ENCODE measurements around the gene ITGB7. TPM values are rescaled to one million over a fixed set of nuclear protein-coding genes. Genes with fewer than 3 reads are reported as not detected.

Gene ITGB7
- total RNA-seq, 1 donor, result 49.8 TPM

- H3K9me3 ChIP-seq (ENCODE audit: low read depth, low read length), result no peaks in the 10 kb centered on the region
- H3K4me3 ChIP-seq (ENCODE audit: low read length), result no peak overlapping the region
- H3K27me3 ChIP-seq (ENCODE audit: insufficient read depth, low read length), result no peaks in the 10 kb centered on the region
- H3K4me1 ChIP-seq (ENCODE audit: insufficient read depth, low read length), result no peaks in the 10 kb centered on the region
These were observed 61.4 kb downstream of the ITGB7 start for GRCh38 chr12:53145383-53146260.

GRCh38 chr12:53143355-53143754 lies 63.7 kb downstream of the ITGB7 start:
- peaks cover 5% of the 10 kb centered on the region for H3K9me3 ChIP-seq (ENCODE audit: low read depth, low read length)
- H3K4me3 ChIP-seq (ENCODE audit: low read length), result no peak overlapping the region
- H3K27me3 ChIP-seq (ENCODE audit: insufficient read depth, low read length), result no peaks in the 10 kb centered on the region
- no peaks in the 10 kb centered on the region for H3K4me1 ChIP-seq (ENCODE audit: insufficient read depth, low read length)

Other genes starting within 250 kb of the ITGB7 start
- 1,510 TPM for gene EIF4B, start 200.8 kb downstream of the ITGB7 start, total RNA-seq
- 0.21 TPM for gene TNS2, start 157.2 kb downstream of the ITGB7 start, total RNA-seq
- gene SPRYD3, start 127.9 kb downstream of the ITGB7 start, total RNA-seq, result 9.4 TPM
- not detected for gene IGFBP6, start 109.6 kb downstream of the ITGB7 start, total RNA-seq
- gene SOAT2, start 103.8 kb downstream of the ITGB7 start, total RNA-seq, result 0.21 TPM
- 15.2 TPM for gene ZNF740, start 26.5 kb downstream of the ITGB7 start, total RNA-seq
- gene CSAD, start 26.3 kb downstream of the ITGB7 start, total RNA-seq, result 11.3 TPM
- gene RARG, start 25.0 kb upstream of the ITGB7 start, total RNA-seq, result 6.6 TPM
- gene ESPL1, start 61.0 kb upstream of the ITGB7 start, total RNA-seq, result 1.0 TPM
- 979 TPM for gene PFDN5, start 88.3 kb upstream of the ITGB7 start, total RNA-seq
- 20.4 TPM for gene MYG1, start 92.4 kb upstream of the ITGB7 start, total RNA-seq
- 13.2 TPM for gene AAAS, start 114.4 kb upstream of the ITGB7 start, total RNA-seq
- gene SP7, start 129.1 kb upstream of the ITGB7 start, total RNA-seq, result not detected
- 53.6 TPM for gene SP1, start 172.9 kb upstream of the ITGB7 start, total RNA-seq
- gene AMHR2, start 216.6 kb upstream of the ITGB7 start, total RNA-seq, result 0.52 TPM
- 104 TPM for gene PRR13, start 234.5 kb upstream of the ITGB7 start, total RNA-seq
- gene PCBP2, start 244.9 kb upstream of the ITGB7 start, total RNA-seq, result 511 TPM

All from mononuclear cell (primary cell).